K562 (cell line): ENCODE results near the gene PPP2R3B. TPM values are rescaled to one million over a fixed set of nuclear protein-coding genes. Genes with fewer than 3 reads are reported as not detected.

Source experiments
- ATAC-seq: fragments of 200-7000 bp; cut with Tn5 transposase; 3 replicates; pipeline ENCODE4 v1.9.1; 2020; ENCODE audit warnings: moderate library complexity
- BruUV-seq: library from RNA; stranded (reverse); fragments of 400-500 nt; replicated peaks from 2 replicates; lab custom pipeline; 2021; lab: Mats Ljungman, UMichigan
- CTCF ChIA-PET: fragments of 300-600 bp; formaldehyde crosslinking; extraction: SDS; loops from one replicate; lab custom pipeline; 2021; ENCODE audit warnings: low intra/inter-chr PET ratio; lab: Yijun Ruan, JAX
- POLR2A ChIA-PET: fragments of 300-600, 350-650 bp; sonication (Branson Sonifier 250); formaldehyde crosslinking; extraction: SDS; loops from one replicate; lab custom pipeline; 2021; ENCODE audit warnings: antibody characterized with exemption, inconsistent platforms; lab: Yijun Ruan, JAX
- DNase-seq, 4 experiments: peaks; one replicate each; pipeline versions ENCODE4 v3.0.0 to v3.0.0-alpha.2; 2011 to 2018; ENCODE audit warnings: low spot score in 3 of 4, mixed read lengths in 3 of 4; ENCODE audit errors: extremely low read depth in 1 of 4
- FAIRE-seq: peaks from 2 replicates; lab custom pipeline; 2011; peaks lifted over from hg19 to GRCh38; lab: Jason Lieb, UNC
- H2AFZ ChIP-seq: 2 replicates; pipeline ENCODE4 v1.6.0; 2011; ENCODE audit warnings: low read depth, low read length, control low read depth, inconsistent platforms
- H3K27ac ChIP-seq: fragments of 200-600 bp; 3 replicates; pipeline ENCODE4 v1.8.0; 2011; ENCODE audit warnings: low read depth, mild to moderate bottlenecking, control low read depth, inconsistent platforms, low read length, moderate library complexity, mixed read lengths; ENCODE audit errors: extremely low read depth
- H3K27me3 ChIP-seq, 2 experiments: fragments of 300-600 bp in 1 of 2; 2 replicates in 1 of 2; 3 replicates in 1 of 2; pipeline versions ENCODE4 v1.6.0 to v1.8.0; 2011; ENCODE audit warnings: inconsistent platforms in 2 of 2, low read length in 2 of 2, mild to moderate bottlenecking in 1 of 2, mixed read lengths in 1 of 2, moderate library complexity in 1 of 2; ENCODE audit not compliant: control insufficient read depth in 2 of 2, insufficient read depth in 2 of 2
- H3K36me3 ChIP-seq: fragments of 300-600 bp; 3 replicates; pipeline ENCODE4 v1.8.0; 2011; ENCODE audit warnings: mild to moderate bottlenecking, low read length, inconsistent platforms; ENCODE audit not compliant: control insufficient read depth, insufficient read depth
- H3K4me1 ChIP-seq, 2 experiments: fragments of 200-600 bp in 1 of 2; replicated peaks in 1 of 2; 2 replicates in 1 of 2; 3 replicates in 1 of 2; pipeline versions ENCODE4 v1.5.1 to v1.8.0; 2011; ENCODE audit warnings: inconsistent platforms in 2 of 2, low read length in 2 of 2, mild to moderate bottlenecking in 1 of 2, mixed read lengths in 1 of 2, moderate library complexity in 1 of 2; ENCODE audit not compliant: control insufficient read depth in 2 of 2, insufficient read depth in 2 of 2
- H3K4me2 ChIP-seq: 2 replicates; pipeline ENCODE4 v1.6.1; 2011; ENCODE audit warnings: low read length, control low read depth, inconsistent platforms, mixed read lengths; ENCODE audit not compliant: insufficient read depth
- H3K4me3 ChIP-seq: fragments of 200-600 bp; sonication (generic), shearing (Covaris generic); 2 replicates; pipeline ENCODE4 v1.5.1; 2016; ENCODE audit warnings: control low read depth, inconsistent platforms
- H3K79me2 ChIP-seq: fragments of 200-600 bp; 3 replicates; pipeline ENCODE4 v1.8.0; 2011; ENCODE audit warnings: low read length, inconsistent platforms; ENCODE audit not compliant: control insufficient read depth, insufficient read depth
- H3K9ac ChIP-seq, 2 experiments: 2 replicates each; pipeline versions ENCODE4 v1.6.0 to v1.6.1; 2011; ENCODE audit warnings: low read depth in 2 of 2, low read length in 2 of 2, control low read depth in 1 of 2, inconsistent platforms in 1 of 2, mild to moderate bottlenecking in 1 of 2, mixed read lengths in 1 of 2; ENCODE audit not compliant: insufficient read depth in 1 of 2
- H3K9me1 ChIP-seq: one replicate; pipeline ENCODE4 v1.6.0; 2011; ENCODE audit warnings: inconsistent platforms, mild to moderate bottlenecking, low read length, moderate library complexity; ENCODE audit not compliant: control insufficient read depth, insufficient read depth
- H3K9me3 ChIP-seq: replicated peaks from 2 replicates; pipeline ENCODE4 v1.5.1; 2011; ENCODE audit warnings: low read depth, low read length, inconsistent platforms; ENCODE audit not compliant: control insufficient read depth, insufficient read depth
- H4K20me1 ChIP-seq: replicated peaks from 2 replicates; pipeline ENCODE4 v1.6.1; 2011; ENCODE audit warnings: low read length, inconsistent platforms, mixed read lengths; ENCODE audit not compliant: control insufficient read depth, insufficient read depth
- BMI1 ChIP-seq: fragments of 150-350 bp; IDR thresholded peaks from 2 replicates; pipeline ENCODE4 v1.6.1; 2014; ENCODE audit warnings: low read length
- CBX2 ChIP-seq: fragments of 200-600 bp; sonication (generic); IDR thresholded peaks from one replicate; pipeline ENCODE4 v1.6.1; 2012; ENCODE audit warnings: mild to moderate bottlenecking, low read length, inconsistent platforms; ENCODE audit not compliant: insufficient read depth, poor library complexity, severe bottlenecking
- CSDE1 ChIP-seq, 2 experiments: fragments of 450-650 bp; IDR thresholded peaks; 2 replicates each; pipeline ENCODE4 v1.6.1; 2016; ENCODE audit warnings: mild to moderate bottlenecking in 1 of 2
- GABPB1 ChIP-seq: sonication (generic); formaldehyde crosslinking; IDR thresholded peaks from 2 replicates; pipeline ENCODE4 v1.8.0; 2022; ENCODE audit warnings: mild to moderate bottlenecking, missing genetic modification reagents
- MBD2 ChIP-seq: sonication (generic); IDR thresholded peaks from 2 replicates; pipeline ENCODE4 v1.6.1; 2016; ENCODE audit warnings: low read depth, borderline replicate concordance
- RBM15 ChIP-seq: fragments of 200-400 bp; formaldehyde crosslinking; IDR thresholded peaks from 2 replicates; pipeline ENCODE4 v1.6.1; 2018; ENCODE audit warnings: mild to moderate bottlenecking, low read length, moderate library complexity; ENCODE audit not compliant: insufficient read depth
- RBM34 ChIP-seq: fragments of 200-400 bp; formaldehyde crosslinking; IDR thresholded peaks from 2 replicates; pipeline ENCODE4 v1.6.1; 2018; ENCODE audit warnings: low read length, borderline replicate concordance; ENCODE audit not compliant: insufficient read depth
- SETDB1 ChIP-seq: IDR thresholded peaks from one replicate; pipeline ENCODE4 v1.6.1; 2012; ENCODE audit warnings: low read length, control low read depth, inconsistent platforms
- ZNF408 ChIP-seq: fragments of 250-450 bp; sonication (Bioruptor Pico); IDR thresholded peaks from 2 replicates; pipeline ENCODE4 v1.4.0; 2020; ENCODE audit warnings: low read depth, mild to moderate bottlenecking, moderate library complexity
- WGBS: fragments of 100-300 bp; shearing (Covaris generic); methylation state at CpG from one replicate; pipeline ENCODE4 v1.1.6; 2016; ENCODE audit warnings: low coverage, mixed read lengths; ENCODE audit not compliant: insufficient coverage; ENCODE audit errors: missing lambda C conversion rate; 5-methylcytosine and 5-hydroxymethylcytosine counted together
- in situ Hi-C: fragments of 300-500 bp; cut with MboI; formaldehyde crosslinking; loops from 4 replicates; pipeline ENCODE4 v1.15.0; 2018; ENCODE audit warnings: inconsistent platforms, mixed read lengths
- intact Hi-C: fragments of 100-400 bp; cut with micrococcal nuclease; formaldehyde crosslinking; loops from 2 replicates; pipeline ENCODE4 v1.14.2; 2022
- polyA plus RNA-seq, 8 experiments: library from polyadenylated mRNA; depleted of rRNA in 4 of 8; stranded (reverse) in 5 of 8; unstranded in 3 of 8; fragments of >200 nt; fragmentation: Nextera tagmentation in 2 of 8; fragmentation: Illumina TruSeq in 1 of 8; extraction: Ambion mirVana in 2 of 8; extraction: Trizol in 1 of 8; gene quantifications; 2 replicates each; pipeline versions ENCODE4 v1.2.1 to v1.2.3, GENCODE V29; 2011 to 2014; ENCODE audit warnings: inconsistent platforms in 1 of 8, missing spikeins in 1 of 8
- total RNA-seq, 7 experiments: library from RNA; depleted of rRNA in 6 of 7; stranded (reverse); fragments of >200 nt in 6 of 7; fragmentation: Illumina TruSeq in 2 of 7; extraction: Trizol in 2 of 7; gene quantifications; 2 replicates each; pipeline versions ENCODE4 v1.2.1 to v1.2.3, GENCODE V29; 2011 to 2021; ENCODE audit warnings: low replicate concordance in 1 of 7
- TF ChIP-seq, protein P1 (sequence below): sonication (generic); formaldehyde crosslinking; IDR thresholded peaks from 2 replicates; pipeline ENCODE4 v1.8.0; 2022; ENCODE audit warnings: mild to moderate bottlenecking, missing genetic modification reagents
- TF ChIP-seq, protein P2 (sequence below), 2 experiments: fragments of 450-650 bp; IDR thresholded peaks; 2 replicates each; pipeline ENCODE4 v1.6.1; 2016
- TF ChIP-seq, protein P3 (sequence below): fragments of 250-450 bp; sonication (Bioruptor Pico); IDR thresholded peaks from 2 replicates; pipeline ENCODE4 v1.5.0; 2021; ENCODE audit warnings: mild to moderate bottlenecking, moderate library complexity

Gene PPP2R3B
- total and polyA plus RNA-seq, 9 of the 15 experiments (the other 6 are each of a cell fraction or from before 2014, with no cell fraction given) = 0.04 to 18.2 (median 8.2) TPM; not detected in 1

DNA sequence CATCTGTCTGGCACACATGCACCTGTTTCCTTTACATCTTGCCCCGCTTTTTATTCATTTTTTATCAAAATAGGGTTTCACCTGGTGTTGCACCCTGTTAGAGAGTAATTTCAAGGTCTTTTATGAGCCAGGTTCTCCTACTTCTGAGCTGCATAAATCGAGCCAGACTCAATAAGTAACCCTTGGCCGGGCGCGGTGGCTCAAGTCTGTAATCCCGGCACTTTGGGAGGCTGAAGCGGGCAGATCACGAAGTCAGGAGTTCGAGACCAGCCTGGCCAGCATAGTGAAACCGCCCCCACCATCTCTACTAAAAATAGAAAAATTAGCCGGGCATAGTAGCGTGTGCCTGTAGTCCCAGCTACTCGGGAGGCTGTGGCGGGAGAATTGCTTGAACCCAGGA, 1.0 kb upstream of the PPP2R3B start (continued):
- TF ChIP-seq, protein P1, sequence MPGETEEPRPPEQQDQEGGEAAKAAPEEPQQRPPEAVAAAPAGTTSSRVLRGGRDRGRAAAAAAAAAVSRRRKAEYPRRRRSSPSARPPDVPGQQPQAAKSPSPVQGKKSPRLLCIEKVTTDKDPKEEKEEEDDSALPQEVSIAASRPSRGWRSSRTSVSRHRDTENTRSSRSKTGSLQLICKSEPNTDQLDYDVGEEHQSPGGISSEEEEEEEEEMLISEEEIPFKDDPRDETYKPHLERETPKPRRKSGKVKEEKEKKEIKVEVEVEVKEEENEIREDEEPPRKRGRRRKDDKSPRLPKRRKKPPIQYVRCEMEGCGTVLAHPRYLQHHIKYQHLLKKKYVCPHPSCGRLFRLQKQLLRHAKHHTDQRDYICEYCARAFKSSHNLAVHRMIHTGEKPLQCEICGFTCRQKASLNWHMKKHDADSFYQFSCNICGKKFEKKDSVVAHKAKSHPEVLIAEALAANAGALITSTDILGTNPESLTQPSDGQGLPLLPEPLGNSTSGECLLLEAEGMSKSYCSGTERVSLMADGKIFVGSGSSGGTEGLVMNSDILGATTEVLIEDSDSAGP (CRISPR knock-in tag) = no peak
- TF ChIP-seq, all 486 proteins: peak for 0

DNA sequence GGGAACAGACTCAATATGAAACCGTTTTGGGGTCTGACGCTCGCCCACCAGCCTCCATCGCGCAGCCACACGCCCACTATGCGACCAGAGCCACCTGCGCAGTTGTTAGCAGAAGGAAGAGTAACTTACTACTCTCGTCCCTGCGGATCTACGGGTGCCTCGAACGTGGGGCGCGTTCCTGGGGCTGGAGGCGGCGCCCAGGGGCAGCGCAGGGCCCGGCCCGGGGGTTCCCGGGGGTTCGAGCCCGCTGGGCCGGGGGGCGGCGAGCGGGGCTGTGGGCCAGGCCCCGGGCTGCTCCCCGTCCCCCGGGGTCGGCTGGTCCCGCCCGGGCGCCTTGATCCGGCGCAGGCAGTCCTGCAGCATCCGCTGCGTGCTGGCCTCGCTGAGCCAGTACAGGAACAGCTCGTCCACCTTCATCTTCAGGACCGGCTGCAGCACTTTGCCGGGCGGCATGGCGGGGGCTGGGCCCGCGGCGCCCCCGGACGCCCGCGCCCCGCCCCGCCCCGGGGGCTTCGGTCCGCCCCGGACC, 404 bp downstream of the PPP2R3B start:
- peak in 1 of 4 experiments; percentile 20 for DNase-seq
- H3K9ac ChIP-seq = peak overlapping the region; percentile 98 to 99; a peak in 3 of 4 replicates
- POLR2A ChIA-PET = no interaction called here
- WGBS = 0% methylated on average over 14 of the region's 57 CpGs
- CTCF ChIA-PET = no interaction called here
- H3K27me3 ChIP-seq = no peaks in the 10 kb centered on the region
- intact Hi-C loops = loop anchor here (10.0 kb wide), 1 partner anchor 62 kb away; no protein-coding TSS in a partner anchor
- H3K27ac ChIP-seq = peak overlapping the region; percentile 100; the same call in 2 of the 3 replicates
- no peaks in the 10 kb centered on the region for H3K9me3 ChIP-seq
- peaks cover 0 to 7% of the 10 kb centered on the region in 2 experiments; a peak in 3 of 5 replicates for H3K4me1 ChIP-seq
- 0 out of 2 replicates have a peak overlapping the region, but pooled peaks have one; percentile 96 for H2AFZ ChIP-seq
- peak overlapping the region; percentile 91 for H3K4me3 ChIP-seq
- peak overlapping the region; percentile 79 for H3K4me2 ChIP-seq
- no peak for FAIRE-seq
- H3K9me1 ChIP-seq = no peaks in the 10 kb centered on the region
- no peaks in the 10 kb centered on the region for H4K20me1 ChIP-seq
- H3K79me2 ChIP-seq = peaks cover 6% of the 10 kb centered on the region
- peak; percentile 5; the same call in 1 of the 3 replicates for ATAC-seq
- no peaks in the 10 kb centered on the region for H3K36me3 ChIP-seq
- BruUV-seq = no TSS peak
- in situ Hi-C loops = no loop called here
- TF ChIP-seq RBM34 (no peak), CSDE1 (IDR thresholded peaks at IDR 0.05) (no peak), CBX2 (no peak), SETDB1 (no peak), GABPB1 (CRISPR knock-in tag) (peak; percentile 7; the same call in 1 of the 2 replicates), MBD2 (no peak), RBM15 (no peak), ZNF408 (no peak), BMI1 (no peak)
- TF ChIP-seq, protein P2, sequence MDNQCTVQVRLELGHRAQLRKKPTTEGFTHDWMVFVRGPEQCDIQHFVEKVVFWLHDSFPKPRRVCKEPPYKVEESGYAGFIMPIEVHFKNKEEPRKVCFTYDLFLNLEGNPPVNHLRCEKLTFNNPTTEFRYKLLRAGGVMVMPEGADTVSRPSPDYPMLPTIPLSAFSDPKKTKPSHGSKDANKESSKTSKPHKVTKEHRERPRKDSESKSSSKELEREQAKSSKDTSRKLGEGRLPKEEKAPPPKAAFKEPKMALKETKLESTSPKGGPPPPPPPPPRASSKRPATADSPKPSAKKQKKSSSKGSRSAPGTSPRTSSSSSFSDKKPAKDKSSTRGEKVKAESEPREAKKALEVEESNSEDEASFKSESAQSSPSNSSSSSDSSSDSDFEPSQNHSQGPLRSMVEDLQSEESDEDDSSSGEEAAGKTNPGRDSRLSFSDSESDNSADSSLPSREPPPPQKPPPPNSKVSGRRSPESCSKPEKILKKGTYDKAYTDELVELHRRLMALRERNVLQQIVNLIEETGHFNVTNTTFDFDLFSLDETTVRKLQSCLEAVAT (IDR thresholded peaks at IDR 0.05) = no peak
- TF ChIP-seq, protein P3, sequence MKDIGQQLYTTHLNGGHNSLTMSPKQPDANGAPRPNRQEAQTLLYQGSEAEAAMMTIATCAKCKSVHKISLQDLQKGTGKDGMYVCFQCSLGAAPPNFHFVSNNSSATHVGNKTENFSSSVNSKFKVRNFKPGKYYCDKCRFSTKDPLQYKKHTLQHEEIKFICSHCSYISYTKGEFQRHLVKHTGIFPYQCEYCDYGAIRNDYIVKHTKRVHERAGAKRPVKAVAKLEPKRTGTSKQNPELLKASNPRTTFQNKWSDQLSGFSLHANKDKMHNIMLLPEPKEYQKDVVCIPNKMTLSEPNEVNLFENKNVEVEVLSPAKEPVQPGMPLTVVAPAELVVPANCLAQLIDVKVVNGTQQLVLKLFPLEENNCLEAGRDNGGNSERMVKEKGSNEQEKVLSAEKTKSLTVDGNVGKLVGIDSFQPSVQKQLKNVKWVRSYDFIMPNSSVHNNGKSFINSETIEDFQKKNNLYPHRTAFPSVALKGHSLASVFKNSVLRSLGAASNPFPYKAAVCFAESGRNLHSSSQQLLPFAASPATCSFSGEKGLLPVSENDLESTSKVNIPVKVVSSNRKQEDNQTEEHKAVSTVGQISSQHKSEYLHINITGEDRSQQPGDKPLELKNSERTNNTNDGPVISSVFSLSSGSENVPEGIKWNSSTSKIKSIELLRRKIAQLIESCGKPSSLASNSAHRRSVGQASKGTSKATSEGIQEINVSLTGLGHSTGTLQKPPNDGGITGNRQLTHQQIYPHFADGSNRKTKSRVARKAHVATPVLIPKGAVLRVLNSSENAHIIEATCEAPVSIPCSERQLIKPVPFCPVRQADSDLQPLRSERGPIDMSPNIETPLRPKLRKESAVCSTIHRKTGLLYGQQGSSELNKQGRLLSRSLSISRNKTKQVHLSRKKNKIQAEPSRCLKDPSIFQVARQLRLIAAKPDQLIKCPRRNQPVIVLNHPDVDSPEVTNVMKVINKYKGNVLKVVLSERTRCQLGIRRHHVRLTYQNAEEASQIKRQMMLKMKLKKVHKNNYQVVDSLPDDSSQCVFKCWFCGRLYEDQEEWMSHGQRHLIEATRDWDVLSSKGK (CRISPR knock-in tag) = no peak
